Kidney tubule cell (primary cell): Measurements from ENCODE around the gene DNAJC24.
"Not testable (repeated sequence)": the region's sequence is repeated elsewhere in the genome, so short reads cannot be mapped to it uniquely, and the experiment has no call there.

ENCODE experiments used
- DNase-seq: peaks from one replicate; pipeline ENCODE4 v3.0.0-alpha.2; 2018; ENCODE audit warnings: low spot score

The DNAJC24 gene

DNA sequence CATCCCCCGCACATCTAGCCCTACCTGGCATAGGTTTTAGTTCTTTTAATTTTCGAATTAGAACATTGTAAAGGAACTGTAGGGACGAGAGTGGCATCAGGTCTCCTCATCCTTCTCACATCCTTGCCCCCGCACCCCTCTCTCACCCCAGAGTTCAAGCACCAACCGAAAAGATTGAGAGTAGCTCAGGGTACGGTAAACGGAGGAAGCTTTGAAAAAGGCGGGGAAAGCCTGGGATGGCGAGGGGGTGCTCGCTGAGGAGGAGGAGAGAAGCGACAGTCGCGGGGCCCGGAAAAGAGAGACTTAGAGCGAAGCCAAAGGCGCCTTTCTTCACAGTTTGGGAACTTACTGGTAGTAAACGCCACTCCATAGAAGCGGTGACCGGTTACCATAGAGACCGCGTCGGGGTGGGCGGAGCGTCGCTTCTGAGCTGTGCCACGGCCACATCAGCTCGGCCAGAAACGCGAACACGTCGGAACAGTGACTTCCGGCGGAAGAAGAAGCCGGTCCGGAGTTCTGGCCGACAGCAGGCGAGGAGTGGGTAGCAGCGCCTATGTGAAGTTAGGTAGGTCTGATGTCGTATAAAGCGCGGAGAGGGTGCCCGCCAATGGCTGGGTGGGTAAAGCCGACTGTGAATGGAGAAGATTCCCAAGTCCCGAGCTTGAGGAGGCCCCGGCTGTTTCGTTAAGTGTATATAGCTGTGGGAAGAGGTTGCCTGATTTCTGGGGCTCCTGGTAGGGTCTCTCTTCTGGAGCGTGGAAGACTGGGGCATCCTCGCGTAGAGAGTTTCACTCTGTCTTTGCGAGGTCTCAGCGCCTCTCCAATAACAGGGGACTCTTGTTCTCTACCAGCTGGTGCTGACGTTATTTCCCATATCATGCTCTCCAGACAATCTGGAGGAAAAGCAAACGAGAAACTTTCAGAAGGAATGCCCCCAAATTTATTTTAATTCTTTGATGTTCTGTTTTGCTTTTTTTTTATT is at the start of gene DNAJC24, which contains the start of gene DCDC1:
TSS of gene DNAJC24 (plus strand) at position 513 of the 982 bp plus-strand sequence. CDS start 889 bp downstream, outside the sequence.
TSS of gene DCDC1 (minus strand) at position 392 of the 982 bp plus-strand sequence. CDS start 41,459 bp downstream, outside the sequence.
- peak; percentile 93 for DNase-seq

DNA sequence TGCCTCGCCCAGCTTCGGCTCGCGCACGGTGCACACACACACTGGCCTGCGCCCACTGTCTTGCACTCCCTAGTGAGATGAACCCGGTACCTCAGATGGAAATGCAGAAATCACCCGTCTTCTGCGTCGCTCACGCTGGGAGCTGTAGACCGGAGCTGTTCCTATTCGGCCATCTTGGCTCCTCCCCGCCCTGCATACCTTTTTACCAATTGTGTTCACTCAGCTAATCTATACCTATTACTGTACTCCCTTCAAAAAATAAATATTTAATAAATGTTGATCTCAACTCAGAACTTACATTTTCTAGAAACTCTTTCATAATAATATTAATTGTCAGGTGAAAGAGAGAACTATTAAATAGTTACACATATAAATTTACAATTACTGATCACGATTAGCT is 48.2 kb upstream of the DNAJC24 start:
- not testable (repeated sequence) for DNase-seq

DNA sequence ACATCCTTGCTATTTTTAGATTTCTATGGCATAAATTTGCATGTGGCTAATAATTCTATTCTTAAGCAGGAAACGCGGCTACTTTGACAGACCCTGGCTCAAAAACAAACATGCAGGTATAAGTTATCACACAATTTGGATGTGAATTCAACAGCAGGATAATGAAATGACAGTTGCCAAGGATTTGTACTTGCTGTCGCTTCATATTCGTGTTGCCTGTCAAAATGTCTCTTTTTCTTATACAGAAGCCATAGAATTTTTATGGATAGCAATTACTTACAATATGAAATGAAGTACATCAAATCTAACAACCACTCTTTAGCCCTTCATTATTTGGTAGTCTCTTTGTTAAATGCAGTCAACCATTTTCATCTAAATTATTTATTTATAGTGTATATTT is 46.5 kb upstream of the DNAJC24 start:
- DNase-seq: no peak

DNA sequence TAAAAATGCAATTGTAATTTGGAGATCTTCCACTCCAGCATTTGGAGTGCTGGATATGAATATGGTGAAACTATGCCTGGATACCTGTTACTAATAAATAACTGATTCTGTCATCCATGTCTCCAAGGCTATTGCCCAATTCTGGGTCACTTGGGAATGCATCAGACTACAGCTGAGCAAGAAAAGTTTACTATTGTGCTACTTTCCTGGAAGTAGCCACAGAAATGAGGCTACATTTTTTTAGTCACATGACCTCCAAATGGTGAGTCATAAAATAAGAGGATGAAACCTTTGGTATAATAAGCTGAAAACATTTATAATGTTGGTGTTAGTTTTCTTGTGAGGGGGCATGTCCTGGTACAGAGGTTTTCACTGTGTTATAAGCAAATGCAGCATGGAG is 44.5 kb upstream of the DNAJC24 start:
- peak; percentile 92 for DNase-seq

DNA sequence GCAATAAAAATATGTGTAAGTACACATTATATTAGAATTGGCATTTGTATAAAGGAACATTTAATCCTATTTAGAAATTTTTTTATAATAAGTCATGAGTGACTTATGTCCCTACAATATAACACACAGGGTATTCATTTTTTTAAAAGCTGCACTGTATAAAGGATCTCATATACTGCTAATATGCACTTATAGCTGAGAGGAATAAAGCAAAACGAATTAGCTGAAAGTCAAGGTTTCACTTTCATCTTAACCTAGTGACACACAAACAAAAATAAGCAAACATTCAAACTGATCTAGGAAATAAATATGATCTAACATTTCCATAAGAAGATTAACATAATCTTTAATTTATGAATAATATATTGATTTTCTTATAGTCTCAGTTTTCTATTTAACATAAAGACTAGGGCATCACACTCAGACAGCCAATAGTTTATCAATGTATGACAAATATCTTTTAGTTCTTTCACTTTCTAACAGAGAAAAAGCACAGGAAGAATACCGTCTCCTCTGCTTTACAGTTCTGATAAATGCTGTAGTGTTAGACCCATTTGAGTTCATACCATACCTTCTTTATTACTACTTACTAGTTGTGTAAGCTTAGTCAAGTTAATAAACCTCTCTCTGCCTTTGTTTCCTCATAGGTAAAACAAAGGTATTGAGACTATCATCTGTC is 43.1 kb upstream of the DNAJC24 start:
- no peak for DNase-seq

DNA sequence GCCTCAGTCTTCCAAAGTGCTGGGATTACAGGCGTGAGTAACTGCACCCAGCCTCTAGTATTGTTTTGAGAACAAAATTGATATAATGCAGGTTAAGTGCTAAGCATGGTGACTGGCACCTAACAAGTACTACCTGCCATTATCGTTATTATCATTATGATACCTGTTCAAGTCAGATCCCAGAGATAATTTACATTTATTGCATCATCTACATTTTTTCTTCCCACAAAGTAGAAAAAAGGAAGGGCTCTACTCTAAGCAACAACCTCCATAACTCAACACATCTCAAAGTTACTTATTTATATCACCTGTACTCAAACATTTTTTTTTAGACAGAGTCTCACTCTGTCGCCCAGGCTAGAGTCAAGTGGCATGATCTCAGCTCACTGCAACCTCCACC is 42.2 kb upstream of the DNAJC24 start:
- no peak for DNase-seq

DNA sequence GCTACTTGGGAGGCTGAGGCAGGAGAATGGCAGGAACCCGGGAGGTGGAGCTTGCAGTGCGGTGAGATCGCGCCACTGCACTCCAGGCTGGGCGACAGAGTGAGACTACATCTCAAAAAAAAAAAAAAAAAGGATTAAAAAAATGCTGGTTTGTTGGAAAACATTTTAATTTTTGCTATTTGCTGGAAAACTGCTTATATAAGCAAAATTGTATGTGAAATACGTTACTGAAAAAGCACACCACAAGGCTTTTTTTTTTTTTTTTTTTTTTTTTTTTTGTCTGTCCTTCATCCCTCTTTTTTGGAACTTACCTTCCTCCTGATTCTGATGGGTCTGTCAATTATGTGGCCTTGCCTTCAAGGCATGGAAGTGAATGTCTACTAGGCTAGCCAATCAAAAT is 41.0 kb upstream of the DNAJC24 start:
- no peak for DNase-seq

GRCh38 chr11:31337806-31338205 is 31.9 kb upstream of the DNAJC24 start:
- no peak for DNase-seq

DNA sequence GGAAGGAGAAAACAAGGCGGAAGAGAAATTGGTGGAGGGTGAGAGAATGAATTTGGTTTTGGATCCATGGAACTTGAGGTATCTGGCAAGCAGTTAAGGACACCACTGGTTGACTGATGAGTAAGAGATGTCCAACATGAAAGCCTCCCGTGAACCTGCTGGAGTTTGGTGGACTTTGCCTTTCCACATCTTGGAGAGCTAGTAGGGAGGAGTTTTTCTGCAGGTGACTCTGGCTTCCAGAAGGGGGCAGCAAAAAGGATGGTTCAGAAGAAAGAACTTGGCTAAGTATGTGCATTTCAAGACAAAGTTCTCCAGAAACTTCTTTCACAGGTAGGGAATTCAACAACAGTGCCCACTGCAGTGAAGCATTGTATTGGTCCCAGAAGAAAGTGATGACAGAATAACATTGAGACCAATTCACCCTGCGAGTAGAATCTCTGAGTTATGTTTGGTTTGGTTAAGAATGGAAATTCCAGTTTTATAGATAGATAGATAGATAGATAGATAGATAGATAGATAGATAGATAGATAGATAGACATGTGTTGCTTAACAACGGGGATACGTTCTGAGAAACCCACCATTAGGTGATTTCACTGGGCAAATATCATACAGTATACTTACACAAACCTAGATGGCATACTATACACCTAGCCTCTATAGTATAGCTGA is 28.6 kb upstream of the DNAJC24 start:
- DNase-seq: peak; percentile 25

GRCh38 chr11:31351168-31351567 is 18.5 kb upstream of the DNAJC24 start:
- DNase-seq: no peak

- peak; percentile 6 for DNase-seq
Measured at GRCh38 chr11:31355131-31355530, 14.5 kb upstream of the DNAJC24 start.

DNA sequence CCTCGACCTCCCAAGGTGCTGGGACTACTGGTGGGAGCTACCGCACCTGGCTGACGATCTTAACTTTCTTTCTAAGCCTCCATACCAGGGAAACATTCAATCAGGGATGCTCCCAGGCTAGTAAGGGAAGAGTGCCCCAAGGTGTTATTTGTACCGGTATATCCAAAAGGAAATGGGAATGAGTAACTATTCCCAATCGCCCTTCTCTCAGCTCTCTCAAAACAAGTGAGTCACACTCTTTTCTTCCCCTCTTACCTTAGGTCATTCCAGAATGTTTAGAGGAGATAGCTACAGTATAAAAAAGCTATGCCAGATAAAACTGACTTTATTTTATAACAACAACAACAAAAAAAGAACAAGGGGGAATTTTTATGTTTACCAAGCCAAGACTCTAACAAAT is 13.8 kb upstream of the DNAJC24 start:
- peak; percentile 20 for DNase-seq

GRCh38 chr11:31361743-31362142 is 7.9 kb upstream of the DNAJC24 start:
- no peak for DNase-seq

- DNase-seq: no peak
Measured at GRCh38 chr11:31366795-31367194, 2.9 kb upstream of the DNAJC24 start.

- no peak for DNase-seq
Measured at GRCh38 chr11:31375879-31376278, 6.2 kb downstream of the DNAJC24 start.

DNA sequence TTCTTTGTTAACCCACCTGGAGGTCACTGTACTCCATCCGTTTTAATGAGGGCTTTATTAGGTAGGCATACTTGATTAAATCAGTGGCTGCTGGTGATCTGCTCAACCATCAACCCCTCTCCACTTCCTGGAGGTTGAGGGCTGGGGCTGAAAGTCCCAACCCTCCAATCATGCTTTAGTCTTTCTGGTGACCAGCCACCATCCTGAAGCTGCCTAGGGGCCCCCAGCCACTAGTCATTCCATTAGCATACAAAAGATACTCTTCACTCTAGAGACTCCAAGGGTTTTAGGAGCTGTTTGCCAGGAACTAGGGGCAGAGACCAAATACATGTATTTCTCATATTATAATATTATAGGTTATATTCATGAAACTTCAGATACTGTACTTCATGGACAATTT is 13.5 kb downstream of the DNAJC24 start:
- DNase-seq: no peak

GRCh38 chr11:31387379-31387778 is 17.7 kb downstream of the DNAJC24 start:
- DNase-seq: no peak

DNA sequence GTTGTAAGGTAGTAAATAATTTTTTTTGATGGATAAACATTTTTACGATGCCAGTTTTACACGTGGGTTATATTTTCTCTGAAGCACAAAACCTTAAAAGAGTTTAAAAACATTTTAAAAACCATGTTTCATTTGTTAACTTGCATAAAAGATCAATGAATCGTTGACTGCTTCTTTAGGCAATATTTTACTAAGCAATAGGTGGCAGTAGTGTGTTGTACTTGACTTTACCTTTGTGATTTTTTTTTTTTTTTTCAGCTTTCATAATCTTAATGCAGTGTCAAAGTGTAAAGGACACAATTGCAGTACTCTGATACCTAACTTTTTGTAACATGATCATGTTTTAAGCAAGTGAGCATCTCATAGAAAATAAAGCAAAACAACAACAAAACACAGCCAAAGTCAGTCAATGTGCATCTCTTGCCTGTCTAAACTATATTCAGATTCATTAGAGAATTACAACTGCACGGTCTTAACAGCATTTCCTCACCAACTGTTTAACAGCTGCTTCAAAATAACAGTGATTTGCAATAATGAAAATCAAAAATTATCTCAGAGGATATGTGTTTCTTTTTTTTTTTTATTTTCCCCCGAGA is 27.7 kb downstream of the DNAJC24 start:
- DNase-seq: peak; percentile 19

GRCh38 chr11:31404614-31405013 is 35.0 kb downstream of the DNAJC24 start:
- no peak for DNase-seq

DNA sequence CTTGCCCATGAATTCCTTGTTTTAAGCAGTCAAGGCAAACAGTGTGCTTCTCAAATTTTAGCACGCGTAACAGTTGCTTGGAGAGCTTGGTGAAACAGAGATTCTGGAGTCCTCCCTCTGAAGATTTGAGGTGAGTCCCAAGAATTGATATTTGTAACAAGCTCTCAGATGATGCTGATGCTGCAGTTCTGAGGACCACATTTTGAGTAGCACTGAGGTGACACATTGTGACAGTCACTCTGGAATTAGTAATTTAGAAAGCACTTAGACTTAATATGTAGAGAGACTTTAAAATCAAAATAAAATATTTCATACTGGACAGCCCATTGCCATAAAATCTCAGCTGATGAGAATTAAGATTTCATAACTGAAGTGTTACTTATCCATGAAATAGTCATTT is 38.5 kb downstream of the DNAJC24 start:
- no peak for DNase-seq

- peak; percentile 21 for DNase-seq
Measured at GRCh38 chr11:31412946-31413345, 43.3 kb downstream of the DNAJC24 start.

- peak; percentile 60 for DNase-seq
Measured at GRCh38 chr11:31414338-31414737, 44.7 kb downstream of the DNAJC24 start.
